NK-92 (cell line): ENCODE measurements around the gene PDILT.

ENCODE experiments used
- DNase-seq: peaks from one replicate; lab custom pipeline; 2025; ENCODE audit not compliant: unreplicated experiment; lab: John Stamatoyannopoulos, UW

PDILT gene

GRCh38 chr16:20372701-20373100, 31.8 kb downstream of the PDILT start:
- DNase-seq = no peak

- DNase-seq = no peak
Observed at GRCh38 chr16:20369452-20370054, 35.0 kb downstream of the PDILT start.

- no peak for DNase-seq
Observed at GRCh38 chr16:20364051-20364450, 40.5 kb downstream of the PDILT start.

GRCh38 chr16:20363191-20363590, 41.3 kb downstream of the PDILT start:
- DNase-seq = no peak

- no peak for DNase-seq
Observed at GRCh38 chr16:20359997-20360396, 44.5 kb downstream of the PDILT start.

- DNase-seq = no peak
Observed at GRCh38 chr16:20355114-20355782, 49.3 kb downstream of the PDILT start.

- no peak for DNase-seq
Observed at GRCh38 chr16:20353379-20353778, 51.2 kb downstream of the PDILT start.

GRCh38 chr16:20352615-20353014, 51.9 kb downstream of the PDILT start, which contains the start of gene UMOD:
TSS of gene UMOD (minus strand) at chr16:20352715. CDS start at chr16:20350737, 1,978 bp downstream.
- no peak for DNase-seq

- DNase-seq = no peak
Observed at GRCh38 chr16:20349615-20350014, 54.9 kb downstream of the PDILT start.

GRCh38 chr16:20348365-20349185, 56.0 kb downstream of the PDILT start:
- DNase-seq = no peak

GRCh38 chr16:20347666-20348364, 56.7 kb downstream of the PDILT start:
- no peak for DNase-seq

GRCh38 chr16:20344611-20345010, 59.9 kb downstream of the PDILT start:
- DNase-seq = no peak

GRCh38 chr16:20339744-20340143, 64.8 kb downstream of the PDILT start:
- no peak for DNase-seq

- DNase-seq = no peak
Observed at GRCh38 chr16:20336955-20337354, 67.6 kb downstream of the PDILT start.

GRCh38 chr16:20334396-20334795, 70.1 kb downstream of the PDILT start:
- DNase-seq = no peak

- DNase-seq = no peak
Observed at GRCh38 chr16:20333120-20333519, 71.4 kb downstream of the PDILT start.

GRCh38 chr16:20332411-20332810, 72.1 kb downstream of the PDILT start:
- DNase-seq = no peak

GRCh38 chr16:20331635-20332034, 72.9 kb downstream of the PDILT start:
- no peak for DNase-seq

GRCh38 chr16:20329392-20330138, 75.0 kb downstream of the PDILT start:
- no peak for DNase-seq

- no peak for DNase-seq
Observed at GRCh38 chr16:20327444-20328041, 77.0 kb downstream of the PDILT start, which contains the start of gene GP2. TSS of gene GP2 (minus strand) at chr16:20327513. CDS start at chr16:20326431, 1,082 bp downstream.
